Pancreas (tissue), 10 donors: ENCODE results near the gene CACNA1C. TPM values are rescaled to one million over a fixed set of nuclear protein-coding genes. Genes with fewer than 3 reads are reported as not detected.

ENCODE experiments used
- ATAC-seq, 4 donors: fragments of 200-7000 bp; cut with Tn5 transposase; one replicate each; pipeline versions ENCODE4 v1.8.0 to v1.9.1; 2020; ENCODE audit warnings: mild to moderate bottlenecking in 4 of 4, moderate library complexity in 4 of 4
- DNase-seq, 6 donors: peaks; one replicate each; pipeline ENCODE4 v3.0.0-alpha.2; 2020
- FAIRE-seq: peaks from 2 replicates; lab custom pipeline; 2012; peaks lifted over from hg19 to GRCh38; lab: Jason Lieb, UNC
- H3K27ac ChIP-seq, 4 donors: fragments of 200-600 bp; sonication (generic); 1 replicate in 3 of 4; 2 replicates in 1 of 4; pipeline versions ENCODE4 v1.5.0 to v1.8.0; 2020
- H3K27me3 ChIP-seq, 4 donors: fragments of 200-600 bp; one replicate each; pipeline ENCODE4 v1.8.0; 2021
- H3K36me3 ChIP-seq, 3 donors: fragments of 200-600 bp; sonication (generic) in 1 of 3; one replicate each; pipeline versions ENCODE4 v1.5.0 to v1.8.0; 2020 to 2021
- H3K4me1 ChIP-seq, 3 donors: fragments of 200-600 bp; one replicate each; pipeline ENCODE4 v1.8.0; 2021
- H3K4me3 ChIP-seq, 4 donors: fragments of 200-600 bp; sonication (generic) in 2 of 4; one replicate each; pipeline versions ENCODE4 v1.5.0 to v1.8.0; 2020 to 2021
- H3K9me3 ChIP-seq, 4 donors: fragments of 200-600 bp; one replicate each; pipeline ENCODE4 v1.8.0; 2021
- CTCF ChIP-seq, 4 donors: fragments of 200-600 bp; sonication (generic) in 3 of 4; IDR thresholded peaks; one replicate each; pipeline versions ENCODE4 v1.5.0 to v1.8.0; 2021; ENCODE audit warnings: antibody characterized with exemption in 4 of 4
- WGBS, 2 donors: extraction: QIAGEN DNeasy Blood & Tissue Kit; methylation state at CpG; one replicate each; pipeline ENCODE4 v1.1.7; 2013; 5-methylcytosine and 5-hydroxymethylcytosine counted together
- intact Hi-C, 3 donors: fragments of 100-400 bp; cut with DNase I; formaldehyde crosslinking; loops; one replicate each; pipeline versions ENCODE4 v1.11.1 to v1.14.2; 2022
- polyA plus RNA-seq, 2 donors: library from polyadenylated mRNA; stranded (reverse); fragments of 200-250 nt; gene quantifications; one replicate each; pipeline ENCODE4 v1.2.3, GENCODE V29; 2013
- total RNA-seq, 6 donors: library from RNA; stranded (reverse); fragmentation: NEBNext Ultra II Directional in 4 of 6; extraction: Animal tissue kit (Norgen Biotek cat#: 25700) in 4 of 6; gene quantifications; one replicate each; pipeline versions ENCODE4 v1.2.1 to v1.2.4, GENCODE V29; 2021 to 2023
- donor health status: healthy with polysubstance abuse.
- donor health status: DM: no; HTN: no; CAD: no; lungs with moderate emphysema.
- donor health status: DM: no; HTN: no; CAD: no.
- donor health status: control.
- donor health status: control.
- donor health status: Bipolar disorder and iron deficiency.
- donor health status: DM: yes; HTN: yes; CAD: no.
- donor health status: DM: no; HTN: no; CAD: no.
- donor health status: DM: no; HTN: no; CAD: no.
- donor health status: DM: yes; HTN: yes; CAD: no.

The CACNA1C gene
- total and polyA plus RNA-seq, 8 donors: 1.2 to 3.8 (median 2.3) TPM

GRCh38 chr12:2698566-2698965, 645.8 kb downstream of the CACNA1C start:
- ATAC-seq: no peak
- no peak for FAIRE-seq
- Histone ChIP-seq H3K36me3 (no peaks in the 10 kb centered on the region), H3K4me3 (no peak overlapping the region), H3K4me1 (no peaks in the 10 kb centered on the region), H3K9me3 (no peaks in the 10 kb centered on the region), H3K27me3 (no peaks in the 10 kb centered on the region), H3K27ac (no peak overlapping the region)
- 70 to 79% methylated on average over 1 of the region's 1 CpG for WGBS, 2 donors
- no peak for TF ChIP-seq CTCF (IDR thresholded peaks at IDR 0.05)
- intact Hi-C loops: no loop called here
- no peak for DNase-seq

GRCh38 chr12:2710701-2711100, 657.9 kb downstream of the CACNA1C start:
- no peak for TF ChIP-seq CTCF (IDR thresholded peaks at IDR 0.05)
- intact Hi-C loops: no loop called here
- no peak for FAIRE-seq
- H3K27me3 ChIP-seq: peaks cover 0 to 5% (median 0%) of the 10 kb centered on the region in 4 donors
- H3K36me3 ChIP-seq: no peaks in the 10 kb centered on the region
- no peak for ATAC-seq
- H3K27ac ChIP-seq: no peak overlapping the region
- no peak overlapping the region for H3K4me3 ChIP-seq
- no peak for DNase-seq
- no peaks in the 10 kb centered on the region for H3K4me1 ChIP-seq
- 16 to 27% methylated on average over 1 of the region's 1 CpG for WGBS, 2 donors
- peaks cover 0 to 6% (median 0%) of the 10 kb centered on the region in 4 donors for H3K9me3 ChIP-seq

- Histone ChIP-seq H3K4me1 (peaks cover 0 to 3% (median 0%) of the 10 kb centered on the region in 3 donors), H3K27ac (no peak overlapping the region), H3K9me3 (no peaks in the 10 kb centered on the region), H3K27me3 (peaks cover 0 to 5% (median 0%) of the 10 kb centered on the region in 4 donors), H3K4me3 (no peak overlapping the region), H3K36me3 (no peaks in the 10 kb centered on the region)
- DNase-seq (no peak), ATAC-seq (no peak), FAIRE-seq (no peak)
- intact Hi-C loops: no loop called here
- 67 to 75% methylated on average over 2 of the region's 2 CpGs for WGBS, 2 donors
- TF ChIP-seq CTCF (IDR thresholded peaks at IDR 0.05): no peak
Observed at GRCh38 chr12:2719392-2719791, 666.6 kb downstream of the CACNA1C start.

- FAIRE-seq: no peak
- Histone ChIP-seq H3K4me1 (peaks cover 0 to 3% (median 0%) of the 10 kb centered on the region in 3 donors), H3K27me3 (no peaks in the 10 kb centered on the region), H3K4me3 (no peak overlapping the region), H3K27ac (no peak overlapping the region), H3K9me3 (no peaks in the 10 kb centered on the region), H3K36me3 (no peaks in the 10 kb centered on the region)
- 41 to 43% methylated on average over 1 of the region's 1 CpG for WGBS, 2 donors
- TF ChIP-seq CTCF (IDR thresholded peaks at IDR 0.05): no peak
- ATAC-seq: peak; percentile 88 to 100 (median 96)
- intact Hi-C loops: no loop called here
- DNase-seq: peak in 4 of 6 donors; percentile 37 to 52 (median 42)
Observed at GRCh38 chr12:2722806-2723205, 670.0 kb downstream of the CACNA1C start.

GRCh38 chr12:2732290-2732689, 679.5 kb downstream of the CACNA1C start:
- DNase-seq: no peak
- no peak for FAIRE-seq
- no peaks in the 10 kb centered on the region for H3K27me3 ChIP-seq
- H3K4me1 ChIP-seq: no peaks in the 10 kb centered on the region
- TF ChIP-seq CTCF (IDR thresholded peaks at IDR 0.05): no peak
- no peaks in the 10 kb centered on the region for H3K36me3 ChIP-seq
- no peak overlapping the region for H3K27ac ChIP-seq
- 64% methylated on average over 6 of the region's 6 CpGs for WGBS, 2 donors
- no peaks in the 10 kb centered on the region for H3K9me3 ChIP-seq
- intact Hi-C loops: no loop called here
- H3K4me3 ChIP-seq: no peak overlapping the region
- ATAC-seq: no peak
